GM21381 (cell line): Measurements from ENCODE around the gene PLEKHA1.

Source experiments
- ATAC-seq: cut with Tn5 transposase; IDR thresholded peaks from one replicate; pipeline ENCODE4 v1.9.1; 2021; ENCODE audit warnings: mild to moderate bottlenecking, moderate library complexity; ENCODE audit not compliant: unreplicated experiment

The PLEKHA1 gene

GRCh38 chr10:122459561-122460273, 85.2 kb downstream of the PLEKHA1 start:
- no peak for ATAC-seq

- ATAC-seq, result no peak
Observed at GRCh38 chr10:122460891-122461293, 86.4 kb downstream of the PLEKHA1 start.

GRCh38 chr10:122461367-122461728, 86.8 kb downstream of the PLEKHA1 start, which contains the start of gene HTRA1:
Gene HTRA1 (plus strand): TSS chr10:122461553. CDS start chr10:122461653, 100 bp downstream.
- ATAC-seq, result no peak

GRCh38 chr10:122461729-122462532, 87.4 kb downstream of the PLEKHA1 start:
- ATAC-seq, result no peak

- ATAC-seq, result no peak
Observed at GRCh38 chr10:122462533-122463465, 88.3 kb downstream of the PLEKHA1 start.

- no peak for ATAC-seq
Observed at GRCh38 chr10:122463466-122464249, 89.2 kb downstream of the PLEKHA1 start.

- ATAC-seq, result no peak
Observed at GRCh38 chr10:122464250-122464510, 89.7 kb downstream of the PLEKHA1 start.

GRCh38 chr10:122464586-122464985, 90.1 kb downstream of the PLEKHA1 start:
- no peak for ATAC-seq

- no peak for ATAC-seq
Observed at GRCh38 chr10:122465401-122466040, 91.0 kb downstream of the PLEKHA1 start.

- no peak for ATAC-seq
Observed at GRCh38 chr10:122466951-122467381, 92.5 kb downstream of the PLEKHA1 start.

GRCh38 chr10:122467701-122468100, 93.2 kb downstream of the PLEKHA1 start:
- ATAC-seq, result no peak

- ATAC-seq, result no peak
Observed at GRCh38 chr10:122468307-122468925, 93.9 kb downstream of the PLEKHA1 start.

GRCh38 chr10:122468926-122469781, 94.6 kb downstream of the PLEKHA1 start:
- no peak for ATAC-seq

GRCh38 chr10:122469848-122470247, 95.3 kb downstream of the PLEKHA1 start:
- no peak for ATAC-seq

GRCh38 chr10:122471531-122472177, 97.1 kb downstream of the PLEKHA1 start:
- no peak for ATAC-seq

GRCh38 chr10:122473116-122473515, 98.6 kb downstream of the PLEKHA1 start:
- no peak for ATAC-seq

- no peak for ATAC-seq
Observed at GRCh38 chr10:122474131-122474818, 99.8 kb downstream of the PLEKHA1 start.

- no peak for ATAC-seq
Observed at GRCh38 chr10:122475100-122475499, 100.6 kb downstream of the PLEKHA1 start.
